HG03135 (cell line): Measurements from ENCODE around the gene AAMP.
A peak's percentile ranks its signal among the peaks of the same experiment; 100 is the strongest.

Experiments
- ATAC-seq: cut with Tn5 transposase; IDR thresholded peaks from one replicate; pipeline ENCODE4 v1.9.1; 2021; ENCODE audit warnings: mild to moderate bottlenecking, moderate library complexity; ENCODE audit not compliant: unreplicated experiment

The AAMP gene

DNA sequence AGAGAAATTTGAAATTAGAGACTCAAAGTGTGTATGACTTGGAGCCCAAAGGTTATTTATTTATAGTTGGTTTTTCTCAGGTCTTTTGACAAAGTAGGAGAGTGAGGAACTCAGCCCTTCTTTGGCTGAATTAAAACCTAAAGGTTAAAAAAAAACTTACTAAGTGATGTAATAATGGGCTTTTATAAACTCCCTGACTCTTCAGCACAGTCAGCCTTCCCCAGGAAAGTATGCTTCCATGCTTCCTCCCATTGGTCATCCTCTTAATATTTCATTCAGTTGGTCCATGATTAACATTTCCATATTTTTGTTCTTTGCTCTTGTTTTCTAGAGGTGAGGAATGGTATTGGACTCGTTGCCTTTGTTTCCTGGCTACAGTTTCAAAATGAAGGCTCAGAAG lies 45.8 kb downstream of the AAMP start:
- ATAC-seq = no peak

DNA sequence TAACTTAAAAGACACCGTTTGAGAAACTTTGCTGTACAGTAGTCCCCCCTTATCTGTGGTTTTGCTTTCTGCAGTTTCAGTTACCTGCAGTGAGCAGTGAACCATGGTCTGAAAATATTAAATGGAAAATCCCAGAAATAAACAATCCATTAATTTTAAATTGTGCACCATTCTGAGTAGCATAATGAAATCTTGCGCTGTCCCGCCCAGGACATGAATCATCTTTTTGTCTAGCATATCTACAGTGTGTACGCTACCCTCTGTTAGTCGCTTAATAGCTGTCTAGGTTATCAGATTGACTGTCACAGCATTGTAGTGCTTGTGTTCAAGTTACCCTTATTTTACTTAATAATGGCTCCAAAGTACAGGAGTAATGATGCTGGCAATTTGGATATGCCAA lies 46.9 kb downstream of the AAMP start:
- no peak for ATAC-seq

DNA sequence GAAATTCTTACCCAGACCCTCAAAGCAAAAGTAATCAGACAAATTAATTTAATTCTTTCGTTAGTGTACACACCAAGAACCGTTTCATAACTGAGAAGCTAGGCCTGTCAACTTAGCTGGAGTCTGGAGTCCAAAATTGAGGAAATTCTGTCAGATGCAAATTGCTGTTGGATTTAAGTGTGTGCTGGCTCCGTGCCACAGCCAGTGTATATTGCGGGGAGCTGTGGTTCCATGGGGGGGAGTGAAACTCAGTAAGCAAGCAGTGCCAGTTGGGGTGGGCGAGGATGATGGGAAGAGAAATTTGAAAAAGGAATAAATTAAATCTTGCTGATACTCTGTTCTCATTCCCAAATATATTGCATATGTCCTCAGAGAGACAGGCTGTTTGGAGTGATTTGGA lies 48.9 kb downstream of the AAMP start:
- no peak for ATAC-seq

DNA sequence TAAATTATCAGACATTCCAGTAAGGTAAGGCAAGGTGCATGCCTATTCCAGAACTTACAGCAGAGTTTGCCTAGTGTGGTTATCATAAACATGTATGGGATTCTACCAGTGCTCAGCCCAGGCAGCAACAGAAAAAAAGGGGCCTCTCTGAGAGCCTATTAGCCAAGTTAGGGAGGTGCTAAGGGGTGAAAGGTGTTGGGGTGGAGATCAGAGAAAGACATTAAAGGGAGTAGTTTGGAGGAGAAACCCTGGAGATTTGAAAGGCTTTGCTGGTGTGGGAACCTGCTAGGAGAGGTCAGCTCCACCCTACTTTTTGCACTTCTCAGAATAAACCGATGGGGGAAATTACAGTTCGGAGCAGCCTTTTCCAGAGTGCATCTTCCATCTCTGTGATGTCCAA lies 50.0 kb downstream of the AAMP start:
- no peak for ATAC-seq

DNA sequence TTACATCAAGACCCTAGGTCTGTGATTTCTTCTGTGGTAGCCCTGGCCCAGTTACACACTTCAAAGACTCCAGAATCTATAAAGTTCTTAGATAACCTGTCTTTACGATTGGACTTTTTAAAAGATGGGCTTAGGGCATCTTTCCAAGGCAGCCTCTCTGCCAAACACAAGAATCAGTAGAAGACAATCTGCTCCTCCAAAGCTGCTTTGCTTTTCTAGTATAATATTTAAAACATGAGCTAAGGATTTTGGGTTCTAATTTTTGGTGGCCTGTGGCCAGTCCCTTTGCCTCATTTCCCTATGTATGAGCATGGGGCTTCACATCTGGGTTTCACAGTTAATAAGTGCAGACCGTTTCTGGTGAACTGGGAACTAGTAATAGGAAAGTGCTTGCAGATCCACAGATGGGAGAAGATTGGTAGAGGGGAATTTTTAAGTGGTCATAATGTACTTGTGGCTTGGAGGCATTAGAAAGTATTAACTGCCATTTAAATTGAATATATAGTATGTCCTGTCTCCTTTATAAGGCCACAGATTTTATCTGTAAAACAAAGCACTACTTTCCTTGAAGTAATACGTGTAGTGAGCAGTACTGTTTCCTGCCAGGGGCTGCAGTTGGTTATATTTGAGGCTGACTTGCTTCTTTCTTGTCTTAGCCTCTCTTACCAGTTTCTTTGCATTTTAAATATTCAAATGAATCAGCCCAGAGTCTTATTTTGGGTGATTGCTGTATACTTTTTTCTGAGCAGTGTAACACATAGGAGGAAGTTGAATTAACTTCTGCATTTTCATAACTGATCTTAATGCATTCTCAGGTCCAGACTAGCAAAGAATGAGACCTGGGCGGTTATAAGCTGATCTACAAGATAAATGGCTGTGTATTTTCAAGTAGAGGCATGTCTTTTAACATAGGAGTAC lies 51.4 kb downstream of the AAMP start:
- ATAC-seq = peak; percentile 42

DNA sequence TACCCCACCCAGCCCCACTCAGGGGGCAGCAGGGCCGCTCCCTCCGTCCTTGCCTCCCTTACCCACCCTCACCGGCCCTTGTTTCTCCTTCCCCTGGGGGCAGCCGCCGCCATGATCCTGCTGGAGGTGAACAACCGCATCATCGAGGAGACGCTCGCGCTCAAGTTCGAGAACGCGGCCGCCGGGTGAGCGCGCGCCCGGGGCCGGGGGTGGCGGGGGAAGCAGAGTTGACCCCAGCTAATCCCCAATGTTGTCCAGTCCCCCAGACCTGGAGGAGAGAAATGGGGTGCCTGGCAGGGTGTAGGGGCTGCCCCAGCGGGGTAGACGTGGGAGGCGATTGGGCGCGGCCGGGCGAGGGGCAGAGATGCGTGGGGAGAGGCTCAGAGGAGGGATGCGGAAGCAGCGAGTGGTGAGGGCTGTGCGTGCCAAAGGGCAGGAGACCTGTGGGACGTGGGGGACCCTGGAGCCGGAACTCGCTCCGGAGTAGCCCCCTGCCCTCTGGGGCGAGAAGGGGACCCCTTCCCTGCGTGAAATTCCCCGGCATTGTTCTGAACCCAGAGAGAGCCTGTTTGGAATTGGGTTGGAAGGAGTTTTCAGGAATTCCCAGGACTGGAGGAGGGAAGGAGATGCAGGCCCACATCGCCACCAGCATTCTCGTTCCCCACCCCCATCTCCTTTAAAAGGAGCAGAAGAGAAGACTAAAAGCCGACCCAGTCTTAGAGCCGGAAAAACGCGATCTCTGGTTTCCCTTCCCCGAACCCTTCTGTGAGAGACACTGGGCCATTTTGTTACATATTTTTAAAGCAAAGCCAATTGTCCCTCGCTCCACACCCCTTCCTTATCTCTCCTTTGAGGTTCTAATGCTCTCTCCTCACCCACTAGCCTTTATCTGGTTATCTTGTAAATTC lies 52.3 kb downstream of the AAMP start:
- ATAC-seq = peak; percentile 29

DNA sequence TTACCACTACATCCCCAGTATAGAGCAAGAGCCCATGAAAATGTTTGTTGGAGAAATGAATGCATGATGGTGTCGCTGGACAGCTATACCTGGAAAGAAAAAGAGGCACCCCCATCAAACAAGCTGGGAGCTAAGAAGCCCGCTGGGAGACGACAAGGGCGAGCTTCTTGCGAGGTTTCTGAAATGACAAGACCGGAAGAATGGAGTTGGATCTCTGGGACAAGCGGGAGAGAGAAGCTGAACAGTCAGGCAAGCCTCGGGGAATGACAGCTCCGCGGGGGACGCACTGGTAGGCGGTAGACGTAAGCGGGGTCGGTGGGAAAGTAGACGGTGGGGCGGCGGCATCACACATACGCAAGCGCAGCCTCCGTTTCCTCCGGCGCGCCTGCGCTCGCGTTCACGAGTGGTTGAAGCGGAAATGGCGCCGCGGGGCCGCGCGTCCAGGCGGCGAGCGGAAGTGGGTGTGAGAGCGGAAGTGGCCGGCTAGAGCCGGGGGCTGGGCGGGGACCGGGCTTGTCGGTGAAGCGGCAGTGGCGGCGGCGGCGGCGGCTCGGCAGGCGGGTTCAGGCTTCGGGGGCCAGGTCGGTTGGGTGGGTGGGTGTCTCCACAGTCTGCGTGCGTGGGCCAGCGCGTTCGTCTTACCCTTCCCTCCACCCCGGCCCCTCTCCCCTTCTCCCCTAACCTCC lies 53.1 kb downstream of the AAMP start, which contains the start of gene ARPC2:
Gene ARPC2, plus strand, starts transcription at position 516 of the 686 bp plus-strand sequence. CDS start 282 bp downstream, outside the sequence.
- peak; percentile 63 for ATAC-seq

DNA sequence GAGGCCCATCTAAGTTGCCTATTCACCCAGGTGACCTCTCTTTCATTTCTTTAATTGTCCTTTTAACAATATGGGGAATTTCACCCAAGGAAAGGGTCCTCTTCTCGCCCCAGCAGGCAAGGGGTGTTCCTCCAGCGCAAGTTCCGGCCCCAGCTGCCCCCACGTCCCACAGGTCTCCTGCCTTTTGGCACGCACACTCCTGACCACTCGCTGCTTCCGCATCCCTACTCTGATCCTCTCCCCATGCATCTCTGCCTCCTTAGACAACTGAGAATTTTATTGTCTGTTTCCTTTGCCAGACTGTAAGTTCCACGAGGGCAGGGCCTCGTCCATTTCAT lies 53.6 kb downstream of the AAMP start:
- ATAC-seq = no peak
